NCI-H510A (cell line): ENCODE measurements around the gene DAP3.
A peak's percentile ranks its signal among the peaks of the same experiment; 100 is the strongest.
"Not testable (repeated sequence)": the region's sequence is repeated elsewhere in the genome, so short reads cannot be mapped to it uniquely, and the experiment has no call there.

Experiments
- DNase-seq: peaks from one replicate; lab custom pipeline; 2025; lab: John Stamatoyannopoulos, UW

The DAP3 gene

GRCh38 chr1:155687705-155688323 lies 1.1 kb upstream of the DAP3 start:
- DNase-seq, result not testable (repeated sequence)

- DNase-seq, result peak; percentile 77
Observed at GRCh38 chr1:155688324-155689080, 389 bp upstream of the DAP3 start, which contains the start of gene YY1AP1. TSS of gene YY1AP1 (minus strand) at chr1:155688774. CDS start at chr1:155680436, 8,338 bp downstream.

- DNase-seq, result no peak
Observed at GRCh38 chr1:155691992-155692528, 3.2 kb downstream of the DAP3 start.

- no peak for DNase-seq
Observed at GRCh38 chr1:155694167-155694566, 5.3 kb downstream of the DAP3 start.

- DNase-seq, result no peak
Observed at GRCh38 chr1:155695072-155695471, 6.2 kb downstream of the DAP3 start.

GRCh38 chr1:155695608-155696007 lies 6.7 kb downstream of the DAP3 start:
- no peak for DNase-seq

- no peak for DNase-seq
Observed at GRCh38 chr1:155696524-155696923, 7.6 kb downstream of the DAP3 start.

GRCh38 chr1:155697046-155697445 lies 8.2 kb downstream of the DAP3 start:
- no peak for DNase-seq

- not testable (repeated sequence) for DNase-seq
Observed at GRCh38 chr1:155697616-155698015, 8.7 kb downstream of the DAP3 start.

- no peak for DNase-seq
Observed at GRCh38 chr1:155698382-155699038, 9.6 kb downstream of the DAP3 start.

- not testable (repeated sequence) for DNase-seq
Observed at GRCh38 chr1:155699062-155699461, 10.2 kb downstream of the DAP3 start.

GRCh38 chr1:155701675-155702074 lies 12.8 kb downstream of the DAP3 start:
- DNase-seq, result not testable (repeated sequence)

GRCh38 chr1:155703216-155703615 lies 14.3 kb downstream of the DAP3 start:
- no peak for DNase-seq

- DNase-seq, result not testable (repeated sequence)
Observed at GRCh38 chr1:155704414-155704813, 15.5 kb downstream of the DAP3 start.

GRCh38 chr1:155706139-155706538 lies 17.2 kb downstream of the DAP3 start:
- no peak for DNase-seq

GRCh38 chr1:155709391-155709790 lies 20.5 kb downstream of the DAP3 start:
- no peak for DNase-seq

- not testable (repeated sequence) for DNase-seq
Observed at GRCh38 chr1:155711457-155711856, 22.6 kb downstream of the DAP3 start.

GRCh38 chr1:155712636-155713035 lies 23.7 kb downstream of the DAP3 start:
- not testable (repeated sequence) for DNase-seq

GRCh38 chr1:155713075-155713474 lies 24.2 kb downstream of the DAP3 start:
- no peak for DNase-seq

- not testable (repeated sequence) for DNase-seq
Observed at GRCh38 chr1:155715056-155715455, 26.2 kb downstream of the DAP3 start.

- no peak for DNase-seq
Observed at GRCh38 chr1:155715777-155716176, 26.9 kb downstream of the DAP3 start.

GRCh38 chr1:155717041-155717440 lies 28.1 kb downstream of the DAP3 start:
- DNase-seq, result no peak
